Measurements from ENCODE around the gene KIF1A.

The KIF1A gene

DNA sequence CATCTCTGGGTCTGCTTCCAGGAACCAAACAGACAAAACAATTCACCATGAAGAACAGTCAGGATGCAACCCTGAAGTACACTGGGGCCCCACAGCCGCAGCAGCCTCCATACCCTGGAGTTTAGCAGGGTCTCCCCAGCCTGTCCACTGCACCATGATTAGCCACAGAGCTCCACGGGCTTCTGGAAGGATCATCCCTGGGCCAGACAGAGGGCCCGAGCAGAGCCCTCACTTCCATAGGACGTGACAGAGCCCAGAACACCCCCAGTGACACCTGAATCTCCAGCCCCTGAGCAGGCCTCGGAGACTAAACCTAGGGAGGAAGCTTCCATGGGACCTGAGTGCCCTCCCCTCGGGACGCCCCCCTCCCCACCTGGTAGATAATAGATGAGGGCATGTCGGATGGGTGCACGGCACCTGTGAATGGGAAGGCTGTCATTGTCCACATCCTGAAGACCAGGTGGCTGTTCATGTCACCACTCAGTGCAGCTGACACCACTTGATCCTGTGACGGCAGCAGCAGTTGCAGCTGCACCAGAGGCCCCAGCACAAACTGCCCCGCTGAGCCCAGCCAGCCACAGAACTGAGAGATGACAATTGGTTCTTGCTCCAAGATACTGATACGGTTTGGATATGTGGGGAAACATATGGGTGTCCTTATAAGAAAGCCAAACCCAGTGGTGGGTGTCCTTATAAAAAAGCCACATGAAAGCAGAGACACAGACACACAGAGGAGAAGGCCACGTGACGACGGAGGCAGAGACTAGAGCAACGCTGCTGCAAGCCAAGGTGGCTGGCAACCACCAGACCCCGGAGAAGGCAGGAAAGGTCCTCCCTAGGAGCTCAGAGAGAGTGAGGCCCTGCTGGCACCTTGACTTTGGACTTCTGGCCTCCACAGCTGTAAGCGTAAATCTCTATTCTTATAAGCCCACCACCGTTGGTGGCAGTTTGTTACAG lies 23.2 kb downstream of the KIF1A start:
- DNase-seq = no peak

DNA sequence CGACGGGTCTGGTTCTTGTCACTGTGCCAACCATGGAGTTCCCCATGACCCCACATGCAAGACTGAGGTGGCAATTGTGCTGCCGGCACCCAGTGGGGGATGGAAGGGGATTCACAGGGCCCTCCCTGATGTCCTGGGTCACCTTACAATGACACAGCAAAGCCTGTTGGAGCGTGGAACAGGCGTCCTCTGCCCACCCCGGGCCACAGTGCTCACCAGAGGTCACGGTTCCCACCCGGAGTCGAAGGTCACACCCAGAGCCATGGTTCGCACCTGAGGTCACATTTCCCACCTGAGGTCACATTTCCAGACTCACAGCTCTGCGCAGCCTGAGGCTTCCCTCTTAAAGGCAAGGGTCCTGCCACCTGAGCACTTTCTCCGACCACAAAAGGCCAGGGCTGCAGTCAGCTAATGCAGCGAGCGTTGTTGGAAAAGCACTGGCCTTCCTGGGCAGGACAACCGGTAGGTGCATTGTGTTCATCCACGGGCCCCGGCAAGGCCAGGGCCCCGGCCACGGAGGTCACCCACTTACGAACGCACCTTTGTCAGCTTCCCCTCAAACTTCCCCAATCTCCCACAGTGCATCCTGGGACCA lies 24.0 kb downstream of the KIF1A start:
- DNase-seq = no peak

DNA sequence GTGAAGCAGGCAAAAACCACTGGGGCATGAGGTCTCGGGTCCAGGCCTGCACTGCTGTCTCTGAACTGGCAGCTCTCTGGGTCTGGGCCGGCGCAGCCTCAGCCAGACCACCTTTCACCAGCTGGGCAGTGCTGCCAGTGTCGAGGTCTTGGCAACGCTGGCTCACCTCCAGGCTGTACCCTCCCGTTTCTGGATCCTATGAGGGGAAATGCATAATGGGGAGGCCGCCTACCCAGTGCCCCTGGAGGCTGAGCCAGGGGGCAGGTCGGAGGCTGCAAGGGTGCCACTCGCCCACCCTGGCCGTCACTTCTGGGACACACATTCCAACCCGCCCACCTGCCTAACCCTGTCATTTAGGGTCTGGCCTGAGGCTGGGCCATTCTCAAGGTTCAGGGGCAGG lies 24.6 kb downstream of the KIF1A start:
- DNase-seq = no peak

DNA sequence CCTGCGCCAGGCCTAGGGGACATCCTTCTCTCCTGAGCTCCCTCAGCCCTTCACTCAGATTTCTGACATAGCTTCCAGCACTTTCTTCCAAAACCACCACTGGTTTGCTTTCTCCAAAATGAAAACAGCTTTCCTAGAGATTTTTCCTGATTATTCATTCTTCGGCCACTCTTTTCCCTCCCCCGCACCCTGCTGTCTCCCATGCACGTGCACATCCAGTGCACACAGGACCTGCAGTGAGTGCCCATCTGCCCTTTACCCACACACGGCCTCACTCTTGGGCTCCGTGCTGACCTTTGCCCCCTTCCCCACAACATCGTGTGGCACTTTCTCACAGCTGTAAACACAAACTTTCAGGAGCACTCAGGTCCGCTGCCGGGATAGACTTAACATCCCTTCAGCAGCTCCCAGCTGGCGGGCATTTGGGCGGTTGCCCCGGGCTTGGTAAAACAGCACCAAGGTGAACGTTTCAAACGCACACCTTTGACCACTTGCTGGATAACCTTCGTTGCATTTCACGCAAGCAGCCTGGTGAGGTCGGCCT lies 25.8 kb downstream of the KIF1A start:
- DNase-seq = no peak

DNA sequence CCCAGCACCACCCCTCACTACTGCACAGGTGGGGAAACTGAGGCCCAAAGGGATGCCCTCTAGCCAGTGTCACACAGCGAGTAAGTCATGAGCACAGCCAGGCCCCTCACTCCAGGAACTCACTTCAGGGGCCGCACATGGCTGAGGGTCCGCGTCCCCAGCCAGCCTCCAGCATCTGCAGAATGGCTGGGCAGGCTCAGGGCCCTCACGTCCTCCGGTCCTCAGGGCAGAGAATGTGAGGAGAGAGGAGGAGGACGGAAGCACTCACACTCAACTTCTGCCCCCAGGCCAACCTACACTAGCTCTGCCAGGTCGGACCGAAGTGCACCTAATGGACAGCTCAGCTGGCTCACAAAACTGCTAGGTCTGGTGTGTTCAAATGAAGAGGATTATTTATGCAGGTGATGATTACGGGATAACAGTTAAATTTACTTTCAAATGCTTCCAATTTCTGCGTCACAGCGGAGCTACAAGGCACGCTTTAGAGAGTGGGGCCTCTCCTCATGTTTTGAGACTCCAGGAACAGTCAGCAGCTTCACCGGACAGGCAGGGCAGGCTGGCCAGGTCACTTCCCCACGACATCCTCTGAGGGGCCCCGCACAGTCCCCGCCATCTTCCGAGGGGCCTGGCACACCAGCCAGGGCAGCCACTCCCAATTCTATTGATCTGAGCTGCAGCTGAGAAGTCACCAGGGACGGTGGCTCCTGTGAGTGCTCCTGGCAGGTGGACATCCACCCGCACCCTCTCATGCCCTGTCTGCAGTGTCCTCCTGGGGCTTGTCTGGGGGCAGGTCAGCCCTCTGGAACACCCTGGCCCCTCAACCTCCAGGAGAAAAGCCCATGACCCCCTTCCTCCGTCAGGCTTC lies 26.5 kb downstream of the KIF1A start:
- no peak for DNase-seq

DNA sequence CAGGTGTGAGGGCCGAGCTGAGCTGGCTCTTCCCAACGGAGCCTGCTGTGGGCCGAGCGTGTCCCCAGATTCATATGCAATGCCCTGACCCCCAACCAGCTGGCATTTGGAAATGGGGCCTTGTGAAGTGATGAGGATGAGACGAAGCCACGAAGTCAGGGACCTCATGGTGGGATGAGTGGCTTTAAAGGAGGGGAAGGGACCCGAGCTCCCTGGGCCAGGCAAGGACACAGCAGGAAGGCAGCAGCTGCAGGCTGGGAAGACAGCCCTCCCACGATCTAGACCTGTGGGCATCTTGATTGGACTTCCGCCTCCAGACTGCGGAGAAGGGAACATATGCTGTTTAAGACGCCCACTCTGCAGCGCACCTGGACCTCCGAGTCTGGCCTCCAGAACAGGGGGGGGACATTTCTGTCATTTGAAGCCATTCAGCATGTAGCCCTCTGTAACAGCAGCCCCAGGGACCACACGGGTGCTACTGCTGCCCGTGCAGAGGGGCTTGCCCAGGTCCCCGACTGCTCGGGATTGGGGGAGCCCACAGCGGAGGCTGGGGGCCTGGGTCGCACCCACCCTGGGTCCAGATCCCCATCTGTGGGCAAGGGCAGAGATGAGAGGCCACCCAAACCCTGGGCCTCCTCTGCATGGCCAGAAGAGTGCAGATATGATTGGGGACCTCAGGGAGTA lies 27.2 kb downstream of the KIF1A start:
- DNase-seq = no peak

DNA sequence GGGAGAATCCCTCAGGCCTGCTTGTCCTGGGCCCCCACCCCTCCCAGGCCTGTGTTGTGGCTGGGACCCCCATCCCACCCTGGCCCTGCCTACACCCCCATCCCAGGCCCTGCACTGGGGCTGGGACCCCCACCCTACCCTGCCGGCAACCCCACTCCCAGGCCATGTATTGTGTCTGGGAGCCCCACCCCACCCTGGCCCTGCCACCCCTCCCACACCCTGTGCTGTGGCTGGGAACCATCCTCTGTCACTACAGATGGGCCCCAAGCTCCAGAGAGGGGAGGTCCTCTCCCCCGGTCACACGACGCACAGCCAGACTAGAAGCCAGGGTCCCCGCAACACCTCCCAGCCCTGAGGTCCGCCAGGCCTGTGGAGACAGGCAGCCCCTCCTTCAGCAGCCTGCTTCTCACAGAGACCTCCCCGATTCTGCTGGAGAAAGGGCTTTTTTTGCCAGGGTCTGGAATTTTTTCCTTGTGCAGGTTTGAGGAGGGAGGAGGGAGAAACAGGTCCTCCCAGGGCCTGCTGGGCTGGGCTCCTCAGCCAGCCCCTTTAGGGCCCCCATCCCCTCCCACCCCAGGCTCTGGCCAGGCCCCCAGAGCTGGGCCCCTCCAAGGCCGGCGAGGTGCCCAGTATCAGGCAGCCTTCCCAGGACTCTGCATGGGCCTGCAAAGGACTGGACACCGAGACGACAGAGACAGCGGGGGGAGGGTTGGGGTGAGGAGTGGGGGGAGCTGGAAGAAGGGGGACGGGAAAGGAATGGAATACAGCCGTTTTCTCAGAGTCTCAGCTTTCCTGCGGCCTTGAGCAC lies 28.0 kb downstream of the KIF1A start:
- DNase-seq = no peak

DNA sequence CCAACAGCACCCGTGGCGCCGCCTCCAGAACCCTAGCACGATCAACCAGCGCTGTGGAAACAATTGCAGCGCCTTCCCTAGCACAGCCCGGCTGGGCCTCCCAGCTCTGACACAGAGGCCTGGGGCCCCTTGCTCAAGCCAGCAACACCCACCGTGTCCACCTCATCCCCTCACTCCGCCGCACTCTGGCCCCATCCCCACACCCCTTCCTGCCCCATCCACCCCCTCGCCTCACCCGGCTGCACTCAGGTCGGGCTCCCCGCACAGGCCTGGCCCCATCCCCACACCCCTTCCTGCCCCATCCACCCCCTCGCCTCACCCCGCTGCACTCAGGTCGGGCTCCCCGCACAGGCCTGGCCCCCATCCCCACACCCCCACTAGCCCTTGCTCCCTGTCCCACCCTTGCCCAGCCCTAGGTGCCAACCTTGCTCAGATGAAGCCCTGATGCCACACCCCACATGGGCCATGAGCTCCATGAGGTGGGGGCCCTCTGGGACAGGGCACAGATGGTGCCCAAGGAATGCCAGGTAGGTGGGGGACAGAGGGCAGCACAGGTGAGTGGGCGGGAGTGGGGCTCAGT lies 28.7 kb downstream of the KIF1A start:
- DNase-seq = no peak

DNA sequence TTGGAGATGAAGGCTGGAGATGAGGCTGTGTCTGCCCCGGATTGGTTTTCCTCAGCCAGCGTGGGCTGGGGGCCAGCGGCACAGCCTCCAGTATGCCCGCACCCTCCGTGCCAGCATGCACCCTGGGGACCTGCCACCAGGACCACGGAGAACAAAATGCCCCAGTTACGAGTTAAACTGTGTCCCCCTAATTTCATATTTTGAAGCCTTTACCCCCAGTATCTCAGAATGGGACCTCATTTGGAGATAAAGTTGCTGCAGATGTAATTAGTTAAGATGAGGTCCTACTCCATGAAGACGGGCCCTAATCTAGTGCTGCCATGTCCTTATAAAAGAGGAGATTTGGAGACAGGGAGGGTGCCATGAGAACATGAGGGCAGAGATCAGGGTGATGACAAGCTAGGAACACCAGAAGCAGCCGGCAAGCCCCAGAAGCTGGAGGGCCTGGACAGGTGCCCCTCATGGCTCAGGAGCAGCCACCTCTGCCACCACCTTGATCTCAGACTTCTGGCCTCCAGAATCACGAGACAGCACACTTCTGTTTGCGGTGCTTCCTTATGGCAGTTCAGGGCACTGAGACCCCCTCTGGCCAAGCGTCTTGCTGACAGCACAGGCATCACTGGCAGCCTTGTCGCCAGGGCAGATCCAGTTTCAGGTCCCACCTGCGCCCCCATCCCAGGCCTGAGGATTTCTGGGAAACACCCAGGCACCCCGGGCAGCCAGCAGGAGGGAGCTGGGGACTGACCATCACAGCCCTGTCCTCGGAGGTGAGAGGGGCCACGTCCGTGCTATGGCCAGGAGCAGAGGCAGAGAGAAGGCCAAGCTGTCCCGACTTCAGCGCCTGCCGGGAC lies 29.4 kb downstream of the KIF1A start:
- DNase-seq = no peak

DNA sequence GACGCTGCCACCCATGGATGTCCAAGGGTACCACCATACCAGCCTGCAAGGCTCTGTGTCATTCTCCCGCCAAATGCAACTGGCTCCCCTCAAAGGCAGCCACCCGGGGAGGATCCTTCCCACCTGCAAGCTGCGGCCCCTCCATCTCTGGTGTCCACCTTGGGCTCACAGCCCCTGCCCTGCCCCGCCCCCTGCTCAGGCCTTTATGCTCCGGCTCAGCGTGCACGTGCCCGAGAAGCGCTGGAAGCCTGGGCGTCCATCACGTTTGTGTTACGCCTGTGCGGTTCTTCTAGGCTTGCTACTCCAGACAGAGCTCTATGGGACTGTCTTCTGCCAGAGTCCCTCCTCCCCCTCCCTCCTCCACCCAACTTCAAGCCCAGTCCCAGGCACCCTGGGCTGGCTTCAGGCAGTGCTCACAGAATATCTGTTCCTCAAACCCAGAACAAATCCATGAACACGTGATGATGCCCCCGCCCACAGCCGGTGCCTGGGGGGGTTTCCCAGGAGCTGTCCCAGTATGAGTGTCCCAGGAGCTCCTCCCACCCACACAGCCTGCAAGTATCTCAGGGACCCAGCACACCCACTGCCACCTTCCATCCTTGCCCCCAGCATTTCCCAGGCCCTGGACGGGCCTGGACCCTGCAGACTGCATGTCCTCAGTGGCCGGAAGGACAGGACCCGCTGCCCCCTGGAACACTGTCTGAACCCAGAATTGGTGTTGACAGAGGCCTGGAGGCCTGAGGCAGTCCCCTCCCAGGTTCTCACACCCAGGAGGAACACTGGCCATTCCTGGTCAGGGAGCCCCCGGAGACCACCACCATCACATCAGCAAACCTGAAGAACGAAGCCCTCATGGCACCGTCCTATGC lies 30.3 kb downstream of the KIF1A start:
- DNase-seq = no peak

DNA sequence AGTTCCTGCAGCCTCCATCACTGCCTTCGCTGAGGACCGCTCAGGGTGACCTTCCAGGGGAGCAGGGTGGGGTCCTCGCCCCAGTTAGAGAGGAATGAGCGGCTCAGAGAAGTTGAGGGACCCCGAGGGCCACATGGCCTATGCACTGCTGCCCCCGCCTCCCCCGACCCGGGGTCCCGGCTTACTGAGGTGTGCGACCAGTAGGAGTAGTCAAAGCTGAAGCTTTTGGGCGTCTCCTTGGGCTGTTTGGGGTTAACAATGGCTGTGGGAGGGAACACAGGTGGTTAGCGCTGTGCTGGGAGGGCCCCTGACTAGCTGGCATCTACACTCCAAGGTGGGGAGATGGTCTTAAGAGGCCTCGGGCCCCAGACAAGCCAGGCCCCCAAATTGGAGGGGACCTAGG lies 31.0 kb downstream of the KIF1A start:
- no peak for DNase-seq

DNA sequence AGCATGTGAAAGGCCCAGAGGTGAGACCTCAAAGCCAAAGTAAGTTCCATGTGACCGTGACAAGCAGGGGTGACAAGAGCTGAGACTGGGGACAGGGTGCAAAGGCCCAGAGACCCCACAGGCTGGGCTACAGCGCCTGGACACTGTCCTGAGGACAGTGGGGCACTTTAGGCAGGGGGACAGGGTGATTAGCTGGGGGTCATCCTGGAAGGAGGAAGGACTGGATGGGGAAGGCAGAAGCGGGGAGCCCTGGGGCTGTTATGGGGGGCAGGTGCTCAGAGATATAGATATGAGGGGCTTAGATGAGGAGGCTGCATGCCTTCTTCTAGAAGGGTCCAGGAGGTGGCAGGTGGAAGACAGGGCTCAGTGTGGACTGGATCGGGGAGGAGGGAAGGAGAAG lies 31.5 kb downstream of the KIF1A start:
- no peak for DNase-seq

DNA sequence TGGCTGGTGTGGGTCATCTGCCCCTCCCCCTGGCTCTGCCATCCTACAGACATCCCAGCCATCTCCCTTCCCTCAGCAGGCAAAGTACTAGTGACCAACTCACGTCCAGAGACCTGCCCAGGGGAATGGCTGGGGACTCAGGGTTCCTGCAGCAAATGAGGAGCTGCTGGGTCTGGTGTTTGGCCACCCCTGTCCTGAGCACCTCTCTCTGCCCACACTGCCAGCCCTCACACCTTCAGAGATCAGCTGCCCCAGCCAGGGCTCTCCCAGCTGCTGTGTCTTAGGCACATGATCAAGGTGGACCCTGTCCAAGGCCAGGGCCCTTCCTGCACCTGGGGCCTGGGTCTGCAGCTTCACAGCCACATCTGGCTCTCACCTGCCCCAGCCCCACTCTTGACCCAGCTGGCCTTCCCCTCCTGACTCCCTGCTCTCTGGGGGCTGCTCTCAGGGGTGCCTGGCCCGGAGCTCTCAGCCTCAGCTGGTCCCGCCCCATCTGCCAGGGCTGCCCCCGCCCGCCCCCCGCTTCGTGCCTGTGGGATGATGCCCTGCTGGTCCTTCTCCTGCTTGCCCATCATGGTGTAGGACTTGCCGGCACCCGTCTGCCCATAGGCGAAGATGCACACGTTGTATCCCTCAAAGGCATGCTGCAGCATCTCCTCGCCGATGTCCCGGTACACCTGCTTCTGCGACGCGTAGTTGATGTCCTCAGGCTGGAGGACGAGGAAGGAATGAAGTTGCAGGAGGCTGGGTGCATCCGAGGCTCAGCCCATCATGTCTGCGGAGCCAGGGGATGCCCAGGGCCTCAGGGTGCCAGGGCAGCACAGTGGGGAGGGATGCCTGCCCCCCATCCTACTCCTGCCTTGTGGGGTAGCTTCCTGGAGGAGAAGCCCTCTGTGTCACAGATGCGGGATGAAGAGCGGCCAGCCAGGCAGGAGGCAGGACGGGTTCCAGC lies 32.2 kb downstream of the KIF1A start:
- no peak for DNase-seq

DNA sequence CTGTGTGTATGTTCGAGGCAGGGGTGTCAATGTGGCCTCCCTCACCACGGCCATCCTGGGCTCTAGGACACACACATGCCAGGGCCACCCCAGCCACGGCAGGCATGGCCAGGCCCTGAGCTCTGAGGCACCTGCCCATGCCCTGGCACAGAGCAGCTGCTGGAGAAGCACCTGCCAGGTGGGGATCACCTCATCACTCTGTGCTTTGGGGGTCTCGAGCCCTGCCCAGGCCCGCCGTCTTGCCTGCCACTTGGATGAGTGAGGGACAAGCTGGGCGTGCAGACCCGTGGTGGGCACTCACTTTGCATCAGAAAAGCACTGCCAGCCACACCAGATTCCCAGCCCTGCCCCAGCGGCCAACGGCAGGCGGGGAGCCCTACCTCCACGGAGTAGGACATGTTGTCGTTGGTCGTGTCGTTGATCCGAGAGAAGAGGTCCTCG lies 33.1 kb downstream of the KIF1A start:
- DNase-seq = no peak

DNA sequence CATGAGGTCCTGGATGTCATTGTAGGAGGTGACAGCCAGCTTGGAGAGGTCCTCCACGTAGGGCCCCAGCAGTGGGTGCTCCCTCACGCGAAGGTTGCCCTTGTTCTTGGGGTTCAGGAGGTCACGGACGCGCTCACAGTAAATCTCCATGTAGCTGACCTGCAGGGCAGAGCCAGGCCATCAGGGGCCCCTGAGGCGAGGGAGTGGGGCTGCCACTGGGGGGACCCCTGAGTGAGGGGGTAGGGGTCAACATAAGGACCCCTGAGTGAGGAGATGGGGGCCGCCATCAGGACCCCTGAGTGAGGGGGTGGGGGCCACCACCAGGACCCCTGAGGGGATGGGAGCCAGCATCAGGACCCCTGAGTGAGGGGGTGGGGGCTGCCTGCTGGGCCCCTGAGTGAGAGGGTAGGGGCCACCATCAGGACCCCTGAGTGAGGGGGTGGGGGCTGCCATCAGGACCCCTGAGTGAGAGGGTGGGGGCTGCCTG lies 33.6 kb downstream of the KIF1A start:
- DNase-seq = no peak

DNA sequence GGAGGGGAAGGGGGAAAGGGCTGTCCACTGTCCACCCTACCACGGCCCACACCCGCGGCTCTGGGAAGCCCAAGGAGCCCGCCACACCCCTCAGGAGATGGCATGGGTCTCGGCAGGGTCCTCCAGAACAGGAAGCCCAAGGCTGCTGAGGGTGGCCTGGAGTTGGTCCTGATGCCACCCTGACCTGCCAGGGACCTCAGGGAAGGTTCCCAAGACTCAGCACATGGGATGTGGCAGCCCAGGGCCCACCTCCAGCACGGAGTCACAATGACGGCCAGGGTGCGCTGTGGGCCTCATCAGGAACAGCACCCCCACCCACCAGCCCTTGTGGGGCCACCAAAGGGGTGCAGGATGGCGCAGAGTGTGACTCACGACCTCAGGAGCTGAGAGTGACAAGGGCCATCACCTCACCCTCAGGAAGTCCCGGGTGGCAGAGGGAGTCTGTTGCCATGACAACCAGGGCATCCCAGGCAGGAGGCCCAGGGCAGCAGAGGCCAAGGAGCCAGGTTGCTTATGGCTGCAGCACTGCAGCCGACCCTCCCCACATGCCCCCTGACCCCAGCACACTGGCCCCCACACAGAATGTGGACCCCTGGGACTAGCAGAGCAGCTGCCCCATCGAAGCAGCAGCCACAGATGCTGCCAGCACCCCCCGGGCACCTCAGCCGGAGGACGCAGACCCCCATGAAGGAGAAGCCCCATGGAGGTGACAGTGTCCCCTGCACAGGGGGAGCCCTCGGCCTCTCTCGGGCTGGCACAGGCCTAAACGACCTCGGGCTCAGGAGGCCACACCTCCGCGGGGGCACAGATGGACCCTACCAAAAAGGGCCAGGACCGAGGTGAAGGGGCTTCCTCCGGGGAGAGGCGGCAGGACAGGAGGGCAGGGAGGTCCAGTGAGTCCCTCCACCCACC lies 34.3 kb downstream of the KIF1A start:
- DNase-seq = no peak

All from stimulated activated CD4-positive, alpha-beta T cell treated with anti-CD3 and anti-CD28 coated beads, Interleukin-12 subunit alpha, Interleukin-12 subunit beta, amount 100 ng/mL, for 4 hours (primary cell).